NCI-H748 (cell line): ENCODE results near the gene GNA15.
"Not testable (repeated sequence)": the region's sequence is repeated elsewhere in the genome, so short reads cannot be mapped to it uniquely, and the experiment has no call there.

Experiments used
- DNase-seq: peaks from one replicate; lab custom pipeline; 2025; ENCODE audit not compliant: unreplicated experiment; lab: John Stamatoyannopoulos, UW

The GNA15 gene

DNA sequence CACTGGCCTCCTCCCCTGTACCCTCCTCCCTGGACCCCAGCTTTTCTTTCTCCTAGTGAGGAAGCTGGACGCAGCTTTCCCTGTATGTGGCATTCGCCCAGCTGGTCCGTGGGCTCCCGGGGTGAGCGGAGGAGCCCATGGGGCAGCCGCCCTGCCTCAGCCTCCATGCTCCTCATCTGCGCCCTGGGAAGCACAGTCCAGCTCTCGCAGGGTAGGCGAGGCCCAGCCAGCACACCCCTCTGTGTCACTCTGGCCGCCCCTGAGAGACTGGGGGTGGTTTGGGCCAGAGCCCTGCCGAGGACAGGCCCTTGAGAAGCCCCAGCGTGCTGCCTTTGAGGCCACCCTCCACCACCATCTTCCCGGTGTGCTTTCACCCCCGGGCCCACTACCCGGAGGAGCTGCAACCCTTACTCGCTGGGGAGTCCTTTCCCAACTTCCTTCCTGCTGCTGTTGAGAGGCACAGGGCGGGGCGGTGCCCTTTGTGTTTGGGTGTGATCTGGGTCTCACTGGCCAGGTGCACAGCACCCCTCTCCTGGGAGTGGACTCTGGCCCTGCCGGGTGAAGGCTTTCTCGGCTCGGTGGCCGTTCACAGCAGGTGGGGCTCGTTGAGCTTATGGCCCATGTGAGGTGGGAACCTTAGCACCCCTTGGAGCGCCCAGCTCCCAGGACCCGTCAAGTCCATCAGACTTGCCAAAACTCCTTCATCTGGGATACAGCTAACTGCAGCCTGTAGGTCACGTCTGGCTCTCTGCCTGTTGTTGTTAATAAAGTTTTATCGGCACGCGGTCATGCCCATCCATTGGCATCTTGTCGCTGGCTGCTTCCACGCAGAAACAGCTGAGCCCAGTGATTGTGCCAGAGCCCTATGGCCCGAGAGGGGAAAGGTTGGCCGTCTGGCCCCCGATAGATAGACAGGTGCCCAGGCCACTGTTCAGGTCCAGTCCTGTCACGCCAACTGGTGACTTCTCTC, 53.1 kb downstream of the GNA15 start:
- DNase-seq, result no peak

DNA sequence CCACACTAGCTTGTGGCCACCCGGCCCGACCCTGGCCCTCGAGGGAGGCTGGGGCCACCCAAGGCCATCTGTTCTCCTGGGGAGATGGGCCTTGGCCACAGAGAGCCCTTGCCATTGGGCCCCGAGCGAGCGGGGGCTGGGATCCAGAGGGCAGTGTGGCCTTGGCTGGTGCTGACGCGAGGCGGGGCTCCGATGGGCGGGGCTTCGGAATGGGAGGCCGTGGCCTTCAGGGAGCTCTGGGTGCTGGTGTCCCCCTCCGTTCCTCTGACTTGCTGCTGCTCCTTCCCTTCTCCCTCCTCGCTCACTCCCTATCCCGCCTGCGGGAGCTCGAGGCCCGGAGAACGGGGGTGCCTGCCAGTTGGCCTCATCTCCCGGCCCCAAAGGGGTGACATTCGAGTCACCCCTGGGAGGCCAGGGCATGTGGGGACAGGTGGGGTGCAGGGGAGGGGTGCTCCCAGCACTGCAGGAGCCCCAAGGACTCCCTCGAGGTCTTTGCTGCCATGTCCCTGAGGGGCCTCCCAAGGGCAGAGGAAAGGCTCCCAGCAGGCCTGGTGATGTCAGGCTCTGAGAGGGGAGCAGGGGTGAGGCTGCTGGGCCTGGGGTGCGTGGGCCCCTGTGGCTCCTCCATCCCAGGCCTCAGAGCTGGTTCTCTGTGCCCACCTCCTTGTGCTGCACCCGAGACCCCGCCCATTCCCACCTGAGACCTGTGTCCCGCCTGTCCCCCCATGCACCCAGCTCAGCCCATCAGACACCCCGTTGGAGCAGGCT, 54.1 kb downstream of the GNA15 start:
- DNase-seq, result no peak

DNA sequence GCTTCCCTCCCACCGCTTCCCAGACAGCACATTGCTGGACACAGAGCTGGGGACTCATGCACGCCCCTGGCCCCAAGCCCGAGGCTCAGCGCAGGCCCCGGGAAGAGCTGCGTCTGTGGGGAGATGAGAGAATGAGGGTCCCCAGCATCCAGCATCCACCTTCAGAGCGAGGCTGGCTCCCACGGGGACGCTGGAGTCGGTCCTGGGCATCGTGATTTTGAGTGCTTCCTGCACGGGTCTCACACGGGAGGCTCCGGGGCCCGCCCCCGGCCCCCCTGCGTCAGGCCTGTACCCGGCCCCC, 54.6 kb downstream of the GNA15 start:
- DNase-seq, result no peak

DNA sequence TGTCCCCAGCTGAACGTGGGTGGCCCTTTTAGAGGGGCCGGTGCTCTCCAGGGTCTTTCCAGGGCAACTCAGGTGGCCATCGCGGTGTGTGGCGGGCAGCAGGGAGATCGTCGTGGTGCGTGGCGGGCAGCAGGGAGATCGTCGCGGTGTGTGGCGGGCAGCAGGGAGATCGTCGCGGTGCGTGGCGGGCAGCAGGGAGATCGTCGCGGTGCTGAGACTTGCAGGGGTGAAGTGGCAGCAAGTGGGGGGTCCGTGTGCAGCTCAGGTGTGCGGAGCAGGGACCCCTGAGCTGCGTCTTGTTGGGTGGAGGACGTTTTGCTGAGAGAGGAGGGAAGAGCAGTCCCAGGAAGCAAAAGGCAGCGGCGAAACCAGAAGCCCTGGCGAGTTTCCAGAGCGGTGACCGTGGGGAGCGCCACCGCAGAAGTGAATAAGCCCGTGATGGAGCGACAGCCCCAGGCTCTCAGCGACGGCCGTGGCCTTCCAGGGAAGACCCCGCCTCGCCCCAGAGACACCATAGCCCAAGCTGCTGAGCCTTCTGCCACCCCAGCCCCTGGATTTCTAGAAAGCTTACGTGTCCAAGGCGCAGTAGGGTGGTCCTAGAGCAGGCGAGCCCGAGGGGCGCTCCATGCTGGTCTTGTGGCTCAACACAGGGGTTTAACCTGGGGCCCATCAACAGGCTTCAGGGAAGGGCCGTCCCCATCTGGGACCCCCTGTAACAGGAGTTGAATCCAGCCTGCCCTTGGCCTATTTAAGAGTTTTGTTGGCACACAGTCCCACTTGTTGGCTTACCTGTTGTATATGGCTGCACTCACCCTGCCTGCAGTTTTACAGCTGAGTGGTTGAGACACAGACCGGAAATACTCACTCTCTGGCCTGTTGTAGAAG, 55.3 kb downstream of the GNA15 start:
- DNase-seq, result no peak

DNA sequence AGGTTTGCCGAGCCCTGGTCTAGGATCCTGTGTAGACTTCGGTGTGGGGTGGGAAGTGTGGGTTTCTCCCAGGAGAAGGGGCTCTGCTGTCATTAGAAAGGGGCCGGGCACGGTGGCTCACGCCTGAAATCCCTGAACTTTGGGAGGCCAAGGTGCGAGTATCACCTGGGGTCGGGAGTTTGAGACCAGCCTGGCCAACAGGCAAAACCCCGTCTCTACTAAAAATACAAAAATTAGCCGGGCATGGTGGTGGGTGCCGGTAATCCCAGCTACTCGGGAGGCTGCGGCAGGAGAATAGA, 55.9 kb downstream of the GNA15 start:
- DNase-seq, result not testable (repeated sequence)

DNA sequence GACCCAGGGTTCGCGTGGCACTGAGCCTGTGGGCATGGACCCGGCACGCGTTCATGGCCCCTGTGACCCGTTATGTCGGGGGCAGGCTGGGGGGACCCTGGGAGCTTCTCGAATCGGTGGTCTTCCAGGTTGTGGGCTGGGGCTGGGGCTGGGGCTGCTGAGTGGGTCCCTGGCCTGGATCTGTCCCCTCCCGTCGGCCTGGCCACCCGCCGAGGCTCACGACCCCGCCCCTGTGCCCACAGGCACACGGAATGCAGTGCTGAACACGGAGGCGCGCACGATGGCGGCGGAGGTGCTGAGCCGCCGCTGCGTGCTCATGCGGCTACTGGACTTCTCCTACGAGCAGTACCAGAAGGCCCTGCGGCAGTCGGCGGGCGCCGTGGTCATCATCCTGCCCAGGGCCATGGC, 56.4 kb downstream of the GNA15 start:
- DNase-seq, result no peak

GRCh38 chr19:3192684-3193083, 56.9 kb downstream of the GNA15 start:
- DNase-seq, result no peak

- no peak for DNase-seq
Measured at GRCh38 chr19:3193256-3194105, 57.6 kb downstream of the GNA15 start.

DNA sequence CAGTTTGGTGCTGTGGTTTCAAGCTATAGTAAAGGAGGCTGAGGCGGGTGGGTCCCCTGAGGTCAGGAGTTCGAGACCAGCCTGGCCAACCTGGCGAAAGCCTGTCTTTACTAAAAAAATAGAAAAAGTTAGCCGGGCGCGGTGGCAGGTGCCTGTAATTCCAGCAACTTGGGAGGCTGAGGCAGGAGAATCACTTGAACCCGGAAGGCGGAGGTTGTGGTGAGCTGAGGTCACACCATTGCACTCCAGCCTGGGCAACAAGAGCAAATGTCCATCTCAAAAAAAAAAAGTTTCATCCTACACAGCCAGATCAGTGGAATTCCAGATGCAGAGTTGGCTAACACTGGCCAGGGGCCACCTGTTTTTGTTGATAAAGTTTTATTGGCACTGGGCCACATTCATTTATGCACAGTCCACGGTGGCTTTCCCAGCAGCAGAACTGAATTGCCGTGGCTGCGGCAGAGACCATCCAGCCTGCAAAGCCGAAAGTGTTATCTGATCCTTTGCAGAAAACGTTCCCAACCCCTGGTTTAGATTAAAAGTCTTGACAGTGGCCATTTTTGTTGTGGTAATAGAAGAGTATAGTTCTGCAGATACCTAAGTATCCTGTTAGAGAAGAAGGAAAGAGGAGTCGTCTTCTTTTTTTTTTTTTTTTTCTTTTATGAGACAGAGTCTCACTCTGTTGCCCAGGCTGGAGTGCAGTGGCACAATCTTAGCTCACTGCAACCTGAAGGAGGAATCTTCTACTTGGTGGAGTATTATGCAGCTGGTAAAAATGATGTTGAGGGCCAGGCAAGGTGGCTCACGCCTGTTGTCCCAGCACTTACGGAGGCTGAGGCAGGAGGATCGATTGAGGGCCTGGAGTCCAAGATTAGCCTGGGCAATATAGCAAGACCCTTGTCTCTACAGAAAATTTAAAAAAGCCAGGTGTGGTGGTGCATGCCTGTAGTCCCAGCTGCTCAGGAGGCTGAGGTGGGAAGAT, 58.6 kb downstream of the GNA15 start:
- no peak for DNase-seq

- DNase-seq, result no peak
Measured at GRCh38 chr19:3196064-3196932, 60.5 kb downstream of the GNA15 start.

DNA sequence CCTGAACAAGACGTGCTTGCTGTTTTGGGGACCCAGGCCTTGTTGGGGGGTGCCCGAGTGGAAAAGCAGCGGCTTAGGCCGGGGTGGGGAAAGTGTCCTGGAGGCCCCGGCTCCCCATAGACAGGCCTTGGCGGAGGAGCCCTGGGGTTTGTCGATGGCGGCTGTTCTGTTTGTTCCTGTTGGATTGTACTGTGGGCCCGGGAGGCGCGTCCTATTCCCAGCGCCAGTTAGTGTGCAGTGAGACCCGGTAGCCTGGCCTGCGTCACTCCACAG, 61.0 kb downstream of the GNA15 start:
- no peak for DNase-seq

DNA sequence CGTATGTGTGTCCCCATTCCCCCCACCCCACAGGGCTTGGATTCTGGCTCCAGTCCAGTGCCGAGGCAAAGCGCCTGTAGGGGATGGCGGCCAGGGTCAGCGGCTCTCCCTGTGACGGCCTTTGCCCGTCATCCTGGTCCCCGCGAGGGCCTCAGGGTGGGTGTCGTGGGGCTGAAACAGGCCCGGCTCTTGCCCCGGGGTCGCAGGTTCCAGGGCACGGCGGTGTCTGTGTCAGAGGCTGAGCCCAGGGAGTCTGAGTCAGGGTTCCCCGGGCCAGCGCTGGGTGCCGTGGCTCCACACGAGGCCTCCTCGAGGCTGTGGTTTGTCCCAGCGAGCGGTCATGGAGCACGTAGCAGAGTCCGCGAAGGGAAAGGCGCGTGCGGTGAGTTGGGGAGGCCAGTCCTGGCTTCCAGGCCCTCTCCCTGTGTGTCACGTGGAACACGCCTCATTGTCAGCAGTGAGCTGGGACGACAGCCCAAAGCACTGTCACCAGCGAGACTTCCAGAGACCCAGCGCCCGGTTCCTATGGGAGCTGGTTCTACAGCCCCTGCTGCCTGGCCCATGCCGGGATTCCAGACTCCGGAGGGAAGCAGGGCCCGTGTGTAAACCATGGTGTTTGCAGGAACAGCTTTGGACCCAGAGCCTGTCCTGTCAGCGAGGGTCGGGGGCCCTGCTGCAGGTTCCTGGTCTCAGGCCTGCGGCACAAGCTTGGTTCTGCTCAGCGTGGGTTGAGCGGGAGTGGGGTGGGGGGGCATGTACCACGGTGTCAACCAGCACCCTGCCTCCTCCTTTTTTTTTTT, 63.3 kb downstream of the GNA15 start:
- DNase-seq, result no peak

- DNase-seq, result no peak
Measured at GRCh38 chr19:3201072-3201700, 65.4 kb downstream of the GNA15 start.

DNA sequence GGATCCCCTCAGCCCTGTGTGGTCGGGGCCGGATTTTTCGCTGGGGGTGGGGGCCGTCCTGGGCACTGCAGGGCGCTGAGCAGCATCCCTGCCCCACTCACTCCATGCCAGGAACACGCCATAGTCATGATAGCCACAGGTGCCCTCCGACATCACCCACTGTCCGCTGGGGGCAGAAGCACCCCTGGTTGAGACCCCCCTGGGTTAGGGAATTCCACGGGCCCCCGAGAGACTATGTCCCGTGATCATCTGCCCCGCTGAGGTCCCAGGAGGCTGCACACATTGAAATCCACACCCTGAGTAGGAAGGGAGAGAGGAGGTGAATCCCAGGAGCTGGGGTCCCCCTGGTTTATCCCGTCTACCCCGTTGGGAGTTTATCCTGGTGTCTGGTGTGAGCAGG, 66.1 kb downstream of the GNA15 start:
- no peak for DNase-seq

GRCh38 chr19:3202346-3202745, 66.5 kb downstream of the GNA15 start:
- DNase-seq, result no peak

DNA sequence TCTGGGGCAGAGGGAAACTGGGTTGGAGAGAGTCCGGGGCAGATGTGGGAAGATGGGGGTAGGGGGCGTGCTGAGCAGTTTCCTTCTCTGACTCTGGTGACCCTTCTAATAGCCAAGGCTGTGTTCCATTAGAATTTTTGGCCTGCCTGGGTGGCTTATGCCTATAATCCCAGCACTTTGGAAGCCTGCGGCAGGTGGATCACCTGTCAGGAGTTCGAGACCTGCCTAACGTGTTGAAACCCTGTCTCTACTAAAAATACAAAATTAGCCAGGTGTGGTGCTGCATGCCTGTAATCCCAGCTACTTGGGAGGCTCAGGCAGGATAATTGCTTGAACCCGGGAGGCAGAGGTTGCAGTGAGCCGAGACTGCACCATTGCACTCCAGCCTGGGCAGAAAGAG, 67.1 kb downstream of the GNA15 start:
- not testable (repeated sequence) for DNase-seq

DNA sequence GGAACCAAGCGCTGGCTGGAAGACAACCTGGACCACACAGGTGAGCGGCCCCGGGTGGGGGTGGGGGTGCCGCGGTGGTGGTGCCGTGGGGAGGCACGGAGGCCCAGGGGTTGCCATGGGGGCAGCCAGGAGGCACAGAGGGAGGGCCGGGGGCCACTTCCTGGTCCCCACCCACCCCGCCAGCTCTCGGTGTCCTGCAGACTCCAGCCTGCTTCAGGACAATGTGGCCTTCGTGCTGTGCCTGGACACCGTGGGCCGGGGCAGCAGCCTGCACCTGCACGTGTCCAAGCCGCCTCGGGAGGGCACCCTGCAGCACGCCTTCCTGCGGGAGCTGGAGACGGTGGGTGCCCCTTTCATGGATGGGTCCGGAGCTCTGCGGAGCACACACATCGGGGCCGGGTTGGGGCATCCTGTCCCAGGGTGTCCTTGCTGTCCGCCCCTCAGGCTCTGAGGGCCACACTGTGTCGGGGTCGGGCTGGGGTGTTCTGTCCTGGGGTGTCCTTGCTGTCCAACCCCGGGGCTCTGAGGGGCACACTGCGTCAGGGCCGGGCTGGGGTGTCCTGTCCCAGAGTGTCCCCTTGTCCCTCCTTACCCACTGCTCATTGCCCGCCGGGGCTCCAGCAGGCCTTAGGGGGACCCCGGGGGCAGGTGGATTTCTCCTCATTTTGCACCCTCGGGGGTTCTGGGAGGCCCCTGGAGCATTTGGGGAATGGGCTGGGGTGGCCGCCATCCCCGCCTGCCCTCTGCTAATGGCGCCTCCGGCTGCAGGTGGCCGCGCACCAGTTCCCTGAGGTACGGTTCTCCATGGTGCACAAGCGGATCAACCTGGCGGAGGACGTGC, 68.2 kb downstream of the GNA15 start:
- no peak for DNase-seq
